Naive B cell (primary cell): ENCODE results near the gene PRDM7. TPM values are rescaled to one million over a fixed set of nuclear protein-coding genes. Genes with fewer than 3 reads are reported as not detected.
A peak's percentile ranks its signal among the peaks of the same experiment; 100 is the strongest.
"Not testable (repeated sequence)": the region's sequence is repeated elsewhere in the genome, so short reads cannot be mapped to it uniquely, and the experiment has no call there.

Experiments
- ATAC-seq, 2 donors: fragments of 150-1000 bp; cut with Tn5 transposase; 2 replicates each; pipeline ENCODE4 v1.10.0; 2021; ENCODE audit warnings: low read depth in 2 of 2, mild to moderate bottlenecking in 2 of 2, moderate library complexity in 2 of 2
- DNase-seq: peaks from one replicate; pipeline ENCODE4 v3.0.0; 2022
- H3K27ac Mint-ChIP-seq, 6 donors: one replicate each; pipeline ENCODE4 v1.8.0; 2020 to 2022; ENCODE audit warnings: mild to moderate bottlenecking in 6 of 6, mixed read lengths in 6 of 6, moderate library complexity in 5 of 6, inconsistent platforms in 2 of 6
- H3K27me3 Mint-ChIP-seq, 3 donors: one replicate each; pipeline ENCODE4 v1.8.0; 2021 to 2022; ENCODE audit warnings: mixed read lengths in 3 of 3, mild to moderate bottlenecking in 1 of 3
- H3K36me3 Mint-ChIP-seq, 2 donors: one replicate each; pipeline ENCODE4 v1.8.0; 2020 to 2022; ENCODE audit warnings: mixed read lengths in 2 of 2, inconsistent platforms in 1 of 2, mild to moderate bottlenecking in 1 of 2
- H3K4me1 Mint-ChIP-seq, 3 donors: one replicate each; pipeline ENCODE4 v1.8.0; 2020 to 2022; ENCODE audit warnings: mixed read lengths in 3 of 3, inconsistent platforms in 1 of 3, mild to moderate bottlenecking in 1 of 3, moderate library complexity in 1 of 3
- H3K4me3 Mint-ChIP-seq, 8 donors: one replicate each; pipeline ENCODE4 v1.8.0; 2020 to 2022; ENCODE audit warnings: mild to moderate bottlenecking in 8 of 8, mixed read lengths in 8 of 8, moderate library complexity in 8 of 8, inconsistent platforms in 2 of 8
- H3K9me3 Mint-ChIP-seq, 7 donors: one replicate each; pipeline ENCODE4 v1.8.0; 2020 to 2022; ENCODE audit warnings: mixed read lengths in 7 of 7, mild to moderate bottlenecking in 5 of 7, inconsistent platforms in 2 of 7, moderate library complexity in 1 of 7
- polyA plus RNA-seq, 6 donors: library from polyadenylated mRNA; unstranded; fragments of 300-500 nt; fragmentation: Illumina TruSeq; gene quantifications; one replicate each; pipeline ENCODE4 v1.2.3, GENCODE V29; 2021; ENCODE audit warnings: low read depth in 6 of 6

PRDM7 gene
- polyA plus RNA-seq, 6 donors from 2014 or later, result not detected

DNA sequence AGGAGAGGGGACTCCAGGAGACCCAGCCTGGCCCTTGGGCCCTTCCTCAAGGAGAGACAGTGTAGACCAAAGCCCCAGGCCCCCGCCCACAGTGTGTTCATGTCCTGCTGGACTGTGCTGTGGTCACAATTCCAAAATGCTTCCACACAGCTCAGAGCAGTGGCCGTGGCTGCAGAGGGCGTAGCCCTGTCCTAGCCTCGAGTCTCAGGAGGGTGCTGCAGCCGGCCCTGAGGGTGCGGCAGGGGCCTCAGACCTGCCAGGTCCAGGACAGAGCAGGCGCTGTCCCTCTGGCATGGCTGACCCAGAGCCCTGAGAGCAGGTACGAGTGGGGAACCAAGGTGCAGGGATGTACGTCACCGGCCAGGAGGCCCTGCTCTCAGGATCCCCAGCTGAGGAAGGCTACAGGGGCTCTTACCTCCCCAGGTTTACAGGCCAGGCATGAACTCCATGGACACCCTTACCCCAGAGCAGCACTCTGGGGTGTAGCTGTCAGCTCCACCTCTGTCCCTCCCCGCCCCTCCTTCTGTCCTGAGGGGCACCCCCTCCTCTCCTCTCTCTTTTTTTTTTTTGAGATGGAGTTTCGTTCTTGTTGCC, 65.1 kb downstream of the PRDM7 start:
- DNase-seq, result no peak
- Mint-ChIP-seq H3K36me3 (peaks cover 0 to 6% of the 10 kb centered on the region in 2 donors), H3K27me3 (no peaks in the 10 kb centered on the region), H3K4me1 (peaks cover 48 to 81% (median 60%) of the 10 kb centered on the region in 3 donors), H3K4me3 (peak overlapping the region in 3 of 8 donors; percentile 12 to 69 (median 51)), H3K27ac (peak overlapping the region in 1 of 6 donors; percentile 61), H3K9me3 (no peaks in the 10 kb centered on the region)
- no peak for ATAC-seq

GRCh38 chr16:90011508-90011819, 65.7 kb downstream of the PRDM7 start:
- ATAC-seq (no peak), DNase-seq (no peak)
- peaks cover 48 to 78% (median 60%) of the 10 kb centered on the region in 3 donors for H3K4me1 Mint-ChIP-seq
- H3K27me3 Mint-ChIP-seq, result no peaks in the 10 kb centered on the region
- H3K9me3 Mint-ChIP-seq, result no peaks in the 10 kb centered on the region
- H3K4me3 Mint-ChIP-seq, result peak overlapping the region in 1 of 8 donors; percentile 69
- peaks cover 0 to 6% of the 10 kb centered on the region in 2 donors for H3K36me3 Mint-ChIP-seq
- H3K27ac Mint-ChIP-seq, result no peak overlapping the region

DNA sequence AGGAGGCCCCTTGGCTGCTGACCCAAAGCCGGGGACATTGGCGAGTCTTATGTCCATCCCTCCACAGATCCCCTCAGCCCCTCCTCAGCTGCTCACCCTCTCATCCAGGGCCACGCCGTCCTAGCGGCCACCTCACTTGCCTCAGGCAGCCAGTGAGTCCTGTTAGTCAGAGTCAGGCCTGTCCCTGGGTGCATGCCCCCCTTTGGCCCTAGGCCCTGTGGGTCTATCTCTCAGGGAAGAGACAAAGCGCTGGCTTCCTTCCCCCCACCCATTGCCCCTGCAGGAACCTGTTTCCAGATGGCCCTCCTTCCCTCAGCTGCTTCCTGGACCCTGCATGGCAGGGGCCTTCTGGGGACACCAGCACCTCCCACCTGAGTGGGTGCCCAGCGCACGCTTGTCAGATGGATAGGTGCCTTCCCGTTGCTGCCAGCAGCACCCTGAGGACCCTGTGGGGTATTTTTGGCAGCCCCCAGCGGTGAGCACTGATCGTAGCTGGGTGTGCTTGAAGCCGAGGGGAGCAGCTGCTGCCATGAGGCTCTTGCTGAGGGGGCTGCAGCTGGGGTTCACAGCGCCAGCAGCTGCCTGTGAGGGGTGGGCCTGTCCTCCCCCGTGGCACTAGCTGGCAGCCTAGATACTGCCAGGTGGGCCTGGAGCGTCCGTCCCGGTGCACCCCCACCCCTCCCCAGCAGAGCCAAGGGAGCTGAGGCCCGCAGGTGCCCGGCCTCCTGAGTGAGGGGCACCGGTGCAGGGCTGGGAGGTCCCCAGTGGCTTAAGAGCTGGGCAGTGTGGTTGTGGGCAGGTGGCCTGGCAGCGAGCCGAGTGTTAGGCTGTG, 66.2 kb downstream of the PRDM7 start:
- no peaks in the 10 kb centered on the region for H3K27me3 Mint-ChIP-seq
- H3K36me3 Mint-ChIP-seq, result peaks cover 0 to 6% of the 10 kb centered on the region in 2 donors
- peak overlapping the region in 7 of 8 donors; percentile 30 to 94 (median 67) for H3K4me3 Mint-ChIP-seq
- DNase-seq (no peak), ATAC-seq (no peak)
- H3K27ac Mint-ChIP-seq, result peak overlapping the region in 2 of 6 donors; percentile 63 to 70
- no peaks in the 10 kb centered on the region for H3K9me3 Mint-ChIP-seq
- peaks cover 47 to 75% (median 60%) of the 10 kb centered on the region in 3 donors for H3K4me1 Mint-ChIP-seq

DNA sequence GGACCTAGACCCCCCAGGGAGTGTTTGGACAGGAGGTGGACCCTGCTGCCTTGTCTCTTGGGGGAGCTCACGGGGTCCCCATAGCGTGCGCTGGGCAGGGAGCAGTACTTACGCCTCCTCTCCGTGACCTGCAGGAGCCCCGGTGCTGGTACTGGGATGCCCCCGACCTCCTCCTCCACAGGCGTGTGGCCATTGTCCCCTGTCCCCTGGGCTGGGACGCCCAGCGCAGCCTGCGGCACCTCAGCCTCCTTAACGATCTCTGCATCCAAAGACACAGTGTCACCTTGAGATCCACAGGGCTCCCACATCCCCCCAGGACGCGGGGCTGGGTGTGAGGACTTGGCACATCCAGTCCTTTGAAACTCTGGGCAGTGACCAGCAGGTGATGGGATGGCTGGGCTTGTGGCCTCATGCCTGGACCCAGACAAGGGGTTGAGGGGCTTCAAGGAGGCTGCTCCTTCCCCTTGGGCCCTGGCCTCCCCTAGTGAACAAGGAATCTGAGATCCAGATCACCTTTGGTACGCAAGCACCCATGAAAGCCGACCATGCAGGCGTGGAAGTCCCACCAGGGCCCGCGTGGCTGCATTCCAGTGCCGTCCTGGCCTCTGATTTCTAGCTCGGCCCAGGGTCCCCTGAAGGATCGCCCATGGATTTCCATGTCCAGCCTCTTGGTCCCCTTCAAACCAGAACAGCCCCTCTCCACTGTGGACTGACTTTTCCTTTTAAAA, 67.8 kb downstream of the PRDM7 start:
- Mint-ChIP-seq H3K27me3 (no peaks in the 10 kb centered on the region), H3K9me3 (no peaks in the 10 kb centered on the region), H3K4me3 (peak overlapping the region; percentile 78 to 94 (median 84)), H3K4me1 (peaks cover 45 to 81% (median 57%) of the 10 kb centered on the region in 3 donors), H3K36me3 (no peaks in the 10 kb centered on the region), H3K27ac (peak overlapping the region; percentile 59 to 99 (median 96))
- DNase-seq (no peak), ATAC-seq (peak in 1 of 2 donors; percentile 1)

DNA sequence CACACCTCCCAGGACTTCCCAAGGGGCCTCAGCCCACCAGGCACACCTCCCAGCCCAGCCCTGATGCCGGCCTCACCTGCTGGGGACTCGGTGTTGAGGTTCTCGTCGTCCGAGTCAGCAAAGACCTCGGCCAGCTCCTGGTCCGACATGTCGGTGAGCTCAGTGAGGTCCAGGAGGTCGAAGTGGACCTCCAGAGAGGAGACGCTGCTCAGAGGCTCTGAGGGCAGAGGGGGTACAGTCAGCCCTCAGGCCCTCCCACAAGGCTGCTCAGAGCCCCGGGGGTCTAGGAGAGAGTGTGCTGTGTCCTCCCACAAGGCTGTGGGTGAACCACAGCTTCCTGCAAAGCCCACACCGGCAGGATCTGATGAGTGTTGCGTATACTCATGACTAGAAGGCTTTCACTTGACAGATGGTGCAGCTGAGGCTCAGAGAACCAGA, 68.4 kb downstream of the PRDM7 start:
- H3K36me3 Mint-ChIP-seq, result no peaks in the 10 kb centered on the region
- no peaks in the 10 kb centered on the region for H3K27me3 Mint-ChIP-seq
- ATAC-seq (peak; percentile 89 to 96), DNase-seq (peak; percentile 82)
- H3K9me3 Mint-ChIP-seq, result no peaks in the 10 kb centered on the region
- H3K4me3 Mint-ChIP-seq, result peak overlapping the region; percentile 78 to 94 (median 84)
- H3K27ac Mint-ChIP-seq, result peak overlapping the region; percentile 89 to 99 (median 96)
- H3K4me1 Mint-ChIP-seq, result peaks cover 44 to 79% (median 55%) of the 10 kb centered on the region in 3 donors

DNA sequence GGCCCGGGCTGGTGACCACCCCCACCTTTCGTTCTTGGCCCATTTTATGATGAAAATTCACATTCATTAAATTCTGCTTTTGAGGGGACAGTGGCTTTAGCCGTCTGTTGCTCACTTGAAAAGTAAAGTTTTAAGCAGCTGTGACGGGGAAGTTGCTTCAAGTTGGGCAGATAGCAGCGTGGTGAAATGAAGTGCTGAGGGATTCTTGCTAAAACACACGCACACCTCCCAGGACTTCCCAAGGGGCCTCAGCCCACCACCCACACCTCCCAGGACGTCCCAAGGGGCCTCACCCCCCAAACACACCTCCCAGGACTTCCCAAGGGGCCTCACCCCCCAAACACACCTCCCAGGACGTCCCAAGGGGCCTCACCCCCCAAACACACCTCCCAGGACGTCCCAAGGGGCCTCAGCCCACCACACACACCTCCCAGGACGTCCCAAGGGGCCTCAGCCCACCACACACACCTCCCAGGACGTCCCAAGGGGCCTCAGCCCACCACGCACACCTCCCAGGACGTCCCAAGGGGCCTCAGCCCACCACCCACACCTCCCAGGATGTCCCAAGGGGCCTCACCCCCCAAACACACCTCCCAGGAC, 69.4 kb downstream of the PRDM7 start:
- H3K36me3 Mint-ChIP-seq, H3K27me3 Mint-ChIP-seq, ATAC-seq, H3K9me3 Mint-ChIP-seq: not testable (repeated sequence)
- peak overlapping the region in 7 of 8 donors; percentile 52 to 87 (median 71) for H3K4me3 Mint-ChIP-seq
- DNase-seq, result peak; percentile 72
- H3K27ac Mint-ChIP-seq, result peak overlapping the region; percentile 30 to 95 (median 67)
- H3K4me1 Mint-ChIP-seq, result peaks cover 37 to 69% (median 46%) of the 10 kb centered on the region in 3 donors

- Mint-ChIP-seq H3K9me3 (no peaks in the 10 kb centered on the region), H3K36me3 (no peaks in the 10 kb centered on the region), H3K4me1 (peaks cover 40 to 69% (median 45%) of the 10 kb centered on the region in 3 donors), H3K27ac (peak overlapping the region in 4 of 6 donors; percentile 39 to 95 (median 67)), H3K27me3 (no peaks in the 10 kb centered on the region), H3K4me3 (peak overlapping the region in 7 of 8 donors; percentile 52 to 87 (median 60))
- DNase-seq, result no peak
- ATAC-seq, result no peak
Measured at GRCh38 chr16:90007015-90007414, 70.1 kb downstream of the PRDM7 start.

Other genes with a start within 250 kb of the PRDM7 start
- under 1 TPM in 3 of 6 donors, not detected in 3; 0.09 to 0.57 (median 0.20) TPM for gene SPIRE2, start 248.9 kb downstream of the PRDM7 start, polyA plus RNA-seq
- 100 to 1,000 TPM in 5 of 6 donors, 10 to 100 TPM in 1; 88.4 to 135 (median 108) TPM for gene TCF25, start 203.7 kb downstream of the PRDM7 start, polyA plus RNA-seq
- under 1 TPM in 5 of 6 donors, not detected in 1; 0.12 to 0.62 (median 0.48) TPM for gene MC1R, start 158.5 kb downstream of the PRDM7 start, polyA plus RNA-seq
- 10 to 100 TPM in 1 of 6 donors, 1 to 10 TPM in 4, under 1 TPM in 1; 0.99 to 12.2 (median 5.0) TPM for gene TUBB3, start 154.0 kb downstream of the PRDM7 start, polyA plus RNA-seq
- 100 to 1,000 TPM in 4 of 6 donors, 10 to 100 TPM in 2; 66.9 to 126 (median 105) TPM for gene DEF8, start 128.6 kb downstream of the PRDM7 start, polyA plus RNA-seq
- gene DBNDD1, start 57.9 kb downstream of the PRDM7 start, polyA plus RNA-seq, result 100 to 1,000 TPM in 2 of 6 donors, 10 to 100 TPM in 4; 48.9 to 149 (median 68.5) TPM